Heart left ventricle (tissue), 16 donors: ENCODE results near the gene MXRA8. TPM values are rescaled to one million over a fixed set of nuclear protein-coding genes. Genes with fewer than 3 reads are reported as not detected.

ENCODE experiments used
- ATAC-seq, 4 donors: fragments of 200-7000 bp; cut with Tn5 transposase; one replicate each; pipeline ENCODE4 v1.9.1; 2020 to 2022; ENCODE audit warnings: moderate library complexity in 4 of 4, mild to moderate bottlenecking in 3 of 4, moderate number of reproducible peaks in 1 of 4
- DNase-seq, 5 donors: peaks; one replicate each; pipeline ENCODE4 v3.0.0-alpha.2; 2020
- H3K27ac ChIP-seq, 12 donors: fragments of 200-600 bp; sonication (generic) in 4 of 12; one replicate each; pipeline versions ENCODE4 v1.5.0 to v1.8.0; 2016 to 2022; ENCODE audit warnings: mild to moderate bottlenecking in 2 of 12
- H3K27me3 ChIP-seq, 9 donors: fragments of 200-600 bp; sonication (generic) in 2 of 9; one replicate each; pipeline versions ENCODE4 v1.5.1 to v1.8.0; 2016 to 2022; ENCODE audit warnings: mild to moderate bottlenecking in 3 of 9
- H3K36me3 ChIP-seq, 9 donors: fragments of 200-600 bp; sonication (generic) in 2 of 9; one replicate each; pipeline versions ENCODE4 v1.5.0 to v1.8.0; 2018 to 2022; ENCODE audit warnings: mild to moderate bottlenecking in 2 of 9
- H3K4me1 ChIP-seq, 12 donors: fragments of 200-600 bp; sonication (generic) in 4 of 12; one replicate each; pipeline versions ENCODE4 v1.5.0 to v1.8.0; 2016 to 2022; ENCODE audit warnings: mild to moderate bottlenecking in 3 of 12
- H3K4me3 ChIP-seq, 12 donors: fragments of 200-600 bp; sonication (generic) in 4 of 12; one replicate each; pipeline versions ENCODE4 v1.5.0 to v1.8.0; 2017 to 2022; ENCODE audit warnings: mild to moderate bottlenecking in 9 of 12, moderate library complexity in 4 of 12
- H3K9me3 ChIP-seq, 12 donors: fragments of 200-600 bp; sonication (generic) in 4 of 12; one replicate each; pipeline versions ENCODE4 v1.5.0 to v1.8.0; 2016 to 2022; ENCODE audit warnings: mild to moderate bottlenecking in 1 of 12
- POLR2A ChIP-seq, 2 donors: fragments of 450-650 bp; IDR thresholded peaks; one replicate each; pipeline ENCODE4 v1.6.1; 2017; ENCODE audit warnings: antibody characterized with exemption in 2 of 2, mild to moderate bottlenecking in 2 of 2, moderate library complexity in 2 of 2
- WGBS, 4 donors: extraction: QIAGEN DNeasy Blood & Tissue Kit in 2 of 4; methylation state at CpG; one replicate each; pipeline versions ENCODE4 v1.1.5 to v1.1.7; 2013 to 2018; 5-methylcytosine and 5-hydroxymethylcytosine counted together
- intact Hi-C, 10 donors: fragments of 100-400 bp; cut with DNase I; formaldehyde crosslinking; loops; one replicate each; pipeline versions ENCODE4 v1.11.1 to v1.14.2; 2022
- polyA plus RNA-seq, 2 donors: library from polyadenylated mRNA; stranded (reverse); fragments of 200-250 nt; gene quantifications; one replicate each; pipeline ENCODE4 v1.2.3, GENCODE V29; 2013
- total RNA-seq, 9 donors: library from RNA; depleted of rRNA in 2 of 9; stranded (reverse); fragments of >200 nt in 2 of 9; fragmentation: NEBNext Ultra II Directional in 3 of 9; extraction: Animal tissue kit (Norgen Biotek cat#: 25700) in 3 of 9; gene quantifications; one replicate each; pipeline versions ENCODE4 v1.1.0 to v1.2.4, GENCODE V29; 2016 to 2023
- TF ChIP-seq, protein P1 (sequence below), 12 donors: fragments of 200-600 bp; sonication (generic) in 4 of 12; IDR thresholded peaks; one replicate each; pipeline versions ENCODE4 v1.5.0 to v1.8.0; 2018 to 2022; ENCODE audit warnings: antibody characterized with exemption in 12 of 12, mild to moderate bottlenecking in 5 of 12
- donor health status: ischemic (EF 13 %, LVEDD 7.1; RV severe dilation, severe dysfunction).
- donor health status: healthy with polysubstance abuse.
- donor health status: DM: no; HTN: yes; CAD: no.
- donor health status: DM: no; HTN: no; CAD: no.
- donor health status: ischemic (EF 25% LVEDD 6.9; RV normal size, moderate dysfunction).
- donor health status: ischemic (EF 25% LVEDD 5.7; RV mildly dilated, moderate dysfunction).
- donor health status: healthy.
- donor health status: DM: yes; HTN: yes; CAD: no.
- donor health status: ischemic (EF 35%, LVEDD 5.7; RV mildly dilated, moderate dysfunction).
- donor health status: nonischemic (EF 11% LVEDD 7.7; RV severe dilation, severe dysfunction).
- donor health status: DM: yes; HTN: yes; CAD: no.
- donor health status: PGD.
- donor health status: ischemic (EF 29% LVEDD 5.4; RV normal size, mild dysfunction).
- donor health status: nonischemic (EF 23%, LVEDD 6.1; RV moderate dilation, normal function).

The MXRA8 gene
- total and polyA plus RNA-seq, 11 donors = 10.5 to 49.3 (median 19.5) TPM

DNA sequence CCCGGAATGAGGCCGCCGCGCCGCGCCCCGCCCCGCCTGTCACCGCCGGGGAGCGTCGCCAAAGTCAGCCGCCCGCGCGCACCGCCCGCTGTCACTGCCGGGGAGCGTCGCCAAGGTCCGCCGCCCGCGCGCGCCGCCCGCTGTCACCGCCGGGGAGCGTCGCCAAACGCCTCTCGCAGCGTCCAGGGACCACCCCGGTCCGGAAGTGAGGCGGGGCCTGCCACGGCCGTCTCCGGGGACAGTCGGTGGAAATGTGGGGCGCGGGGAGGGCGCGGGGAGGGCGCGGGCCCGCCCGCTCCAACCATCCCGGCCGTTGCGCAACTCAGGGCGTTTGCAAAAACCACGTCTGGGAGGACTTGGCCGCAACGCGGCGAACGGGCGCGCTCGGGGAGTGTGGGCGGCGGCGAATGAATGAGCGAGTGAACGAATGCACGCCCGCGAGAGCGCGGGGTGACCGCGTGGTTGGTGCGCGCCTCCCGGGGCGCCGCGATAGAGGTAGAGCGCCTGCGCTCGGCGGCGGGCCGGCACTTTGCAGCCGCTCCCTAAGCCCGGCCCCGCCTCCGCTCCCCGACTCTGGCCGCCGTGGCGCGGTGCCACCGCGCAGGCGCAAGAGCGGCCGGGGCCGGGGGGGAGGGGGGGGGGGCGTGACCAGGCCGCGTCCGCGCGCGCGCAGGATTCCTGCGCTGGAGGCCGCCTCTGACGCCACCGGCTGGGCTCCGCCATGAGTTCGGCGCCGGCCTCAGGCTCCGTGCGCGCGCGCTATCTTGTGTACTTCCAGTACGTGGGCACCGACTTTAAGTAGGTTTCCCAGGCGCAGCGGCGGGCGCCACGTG lies 50.2 kb downstream of the MXRA8 start, which contains the start of the genes ACAP3 and PUSL1:
Gene ACAP3 (minus strand): TSS at position 8 of the 833 bp plus-strand sequence. CDS start 115 bp downstream, outside the sequence.
Gene PUSL1 (plus strand): TSS at position 675 of the 833 bp plus-strand sequence. CDS start 47 bp downstream, at position 722.
- Histone ChIP-seq H3K27ac (peak within 1 kb of the TSS; percentile 89 to 100 (median 96)), H3K36me3 (peaks cover 0 to 35% (median 27%) of the 10 kb centered on the region in 9 donors), H3K4me3 (peak within 1 kb of the TSS; percentile 71 to 95 (median 90)), H3K9me3 (no peaks in the 10 kb centered on the region), H3K27me3 (no peaks in the 10 kb centered on the region), H3K4me1 (peaks cover 18 to 58% (median 45%) of the 10 kb centered on the region in 12 donors)
- ATAC-seq = peak; percentile 38 to 78 (median 71)
- DNase-seq = peak; percentile 89 to 94 (median 93)
- intact Hi-C loops = loop anchor here in 1 of 10 donors (2.0 kb wide), 1 partner anchor 41 kb away; the partner anchor contains the start of gene DVL1
- TF ChIP-seq, protein P1, sequence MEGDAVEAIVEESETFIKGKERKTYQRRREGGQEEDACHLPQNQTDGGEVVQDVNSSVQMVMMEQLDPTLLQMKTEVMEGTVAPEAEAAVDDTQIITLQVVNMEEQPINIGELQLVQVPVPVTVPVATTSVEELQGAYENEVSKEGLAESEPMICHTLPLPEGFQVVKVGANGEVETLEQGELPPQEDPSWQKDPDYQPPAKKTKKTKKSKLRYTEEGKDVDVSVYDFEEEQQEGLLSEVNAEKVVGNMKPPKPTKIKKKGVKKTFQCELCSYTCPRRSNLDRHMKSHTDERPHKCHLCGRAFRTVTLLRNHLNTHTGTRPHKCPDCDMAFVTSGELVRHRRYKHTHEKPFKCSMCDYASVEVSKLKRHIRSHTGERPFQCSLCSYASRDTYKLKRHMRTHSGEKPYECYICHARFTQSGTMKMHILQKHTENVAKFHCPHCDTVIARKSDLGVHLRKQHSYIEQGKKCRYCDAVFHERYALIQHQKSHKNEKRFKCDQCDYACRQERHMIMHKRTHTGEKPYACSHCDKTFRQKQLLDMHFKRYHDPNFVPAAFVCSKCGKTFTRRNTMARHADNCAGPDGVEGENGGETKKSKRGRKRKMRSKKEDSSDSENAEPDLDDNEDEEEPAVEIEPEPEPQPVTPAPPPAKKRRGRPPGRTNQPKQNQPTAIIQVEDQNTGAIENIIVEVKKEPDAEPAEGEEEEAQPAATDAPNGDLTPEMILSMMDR (IDR thresholded peaks at IDR 0.05) = peak in 3 of 12 donors; percentile 3 to 19 (median 11)
- TF ChIP-seq POLR2A (IDR thresholded peaks at IDR 0.05) = no peak
- WGBS, 4 donors = 0 to 2% (median 1%) methylated on average over 18 to 131 of the region's 131 CpGs

DNA sequence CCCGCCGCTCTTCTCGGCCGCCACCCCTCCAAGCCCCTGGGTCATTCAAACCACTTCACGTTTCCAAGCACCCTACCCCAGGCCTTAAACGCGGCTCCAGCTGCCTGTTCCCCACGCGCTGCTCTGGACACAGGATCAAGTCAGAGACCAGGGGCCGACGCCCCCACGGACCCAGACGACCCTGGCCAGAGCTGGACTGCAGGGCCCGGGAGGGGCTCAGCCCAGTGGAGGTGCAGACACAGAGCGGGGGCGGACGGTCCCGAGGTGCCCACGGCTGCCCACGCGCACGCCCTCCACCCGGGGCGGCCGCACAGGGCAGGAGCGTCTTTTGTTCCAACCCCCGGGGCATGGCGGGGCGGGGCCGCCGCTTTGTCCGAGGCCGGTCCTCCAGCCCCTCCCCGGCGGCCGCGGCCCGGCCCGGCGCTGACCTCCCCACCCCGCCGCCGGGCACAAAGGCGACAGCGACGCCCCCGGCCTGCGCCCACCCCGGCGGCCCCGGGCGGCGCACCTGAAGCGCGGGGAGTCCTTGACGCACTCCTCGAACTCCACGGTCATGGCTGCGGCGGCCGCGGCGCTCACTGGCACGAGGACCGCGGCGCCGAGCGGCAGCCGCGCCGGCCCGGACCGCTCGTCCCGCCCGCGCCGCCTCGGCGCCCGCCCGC lies 51.0 kb downstream of the MXRA8 start:
- peaks cover 18 to 60% (median 45%) of the 10 kb centered on the region in 12 donors for H3K4me1 ChIP-seq
- TF ChIP-seq, protein P1 (IDR thresholded peaks at IDR 0.05) = no peak
- peak in 1 of 2 donors; percentile 4 for TF ChIP-seq POLR2A (IDR thresholded peaks at IDR 0.05)
- H3K36me3 ChIP-seq = peaks cover 0 to 28% (median 20%) of the 10 kb centered on the region in 9 donors
- H3K9me3 ChIP-seq = no peaks in the 10 kb centered on the region
- H3K27me3 ChIP-seq = no peaks in the 10 kb centered on the region
- 0 to 2% (median 1%) methylated on average over 13 to 83 of the region's 83 CpGs for WGBS, 4 donors
- peak overlapping the region; percentile 89 to 100 (median 96) for H3K27ac ChIP-seq
- intact Hi-C loops = no loop called here
- ATAC-seq = peak in 1 of 4 donors; percentile 1
- peak overlapping the region; percentile 69 to 95 (median 90) for H3K4me3 ChIP-seq
- peak; percentile 55 to 81 (median 72) for DNase-seq

DNA sequence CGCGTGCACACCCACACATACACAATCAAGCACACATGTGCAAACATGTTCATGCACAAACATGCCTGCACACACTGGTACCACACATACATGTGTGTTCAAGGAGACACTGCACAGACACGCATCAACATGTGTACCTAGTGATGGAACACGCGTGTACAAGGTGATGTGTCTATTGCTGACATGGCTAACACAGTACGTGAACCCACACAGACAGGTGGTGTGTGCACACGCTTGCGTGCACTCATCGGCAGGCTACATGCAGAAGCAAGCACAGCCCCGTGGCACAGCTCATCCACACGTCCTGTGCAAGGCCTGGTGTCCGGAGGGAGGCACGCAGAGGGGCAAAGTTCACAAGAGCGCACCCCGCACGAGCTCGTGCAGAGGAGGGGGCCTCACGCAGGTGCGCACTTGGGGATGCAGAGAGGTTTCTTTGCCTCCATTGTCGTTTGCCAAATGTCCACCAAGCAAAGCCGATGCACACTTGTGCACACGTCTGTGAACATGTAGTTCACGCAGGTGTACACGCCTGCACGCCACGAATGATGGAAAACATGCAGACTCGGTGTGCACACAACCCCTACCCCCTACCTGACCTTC lies 51.6 kb downstream of the MXRA8 start:
- H3K27ac ChIP-seq = peak overlapping the region in 10 of 12 donors; percentile 91 to 100 (median 96)
- peaks cover 18 to 60% (median 45%) of the 10 kb centered on the region in 12 donors for H3K4me1 ChIP-seq

More for the DNA sequence above, 51.6 kb downstream of the MXRA8 start:
- Histone ChIP-seq H3K36me3 (peaks cover 0 to 21% (median 15%) of the 10 kb centered on the region in 9 donors), H3K4me3 (peak overlapping the region; percentile 69 to 95 (median 90)), H3K27me3 (no peaks in the 10 kb centered on the region), H3K9me3 (no peaks in the 10 kb centered on the region)
- no peak for DNase-seq
- no peak for ATAC-seq
- 19 to 41% (median 36%) methylated on average over 19 to 27 of the region's 27 CpGs for WGBS, 4 donors
- no peak for TF ChIP-seq POLR2A (IDR thresholded peaks at IDR 0.05)
- TF ChIP-seq, protein P1 (IDR thresholded peaks at IDR 0.05) = no peak
- intact Hi-C loops = no loop called here
